Effector memory CD8-positive, alpha-beta T cell (primary cell): ENCODE data around the gene ANKH.
A peak's percentile ranks its signal among the peaks of the same experiment; 100 is the strongest.

Experiments used
- ATAC-seq: fragments of 150-1000 bp; cut with Tn5 transposase; replicated peaks from 2 replicates; pipeline ENCODE4 v1.10.0; 2021; ENCODE audit warnings: mild to moderate bottlenecking, moderate library complexity
- DNase-seq, 3 experiments: peaks; one replicate each; pipeline ENCODE4 v3.0.0; 2021
- H3K27ac Mint-ChIP-seq, 2 donors: one replicate each; pipeline ENCODE4 v1.8.0; 2022; ENCODE audit warnings: mild to moderate bottlenecking in 2 of 2, mixed read lengths in 2 of 2, moderate library complexity in 2 of 2
- H3K27me3 Mint-ChIP-seq, 2 donors: one replicate each; pipeline ENCODE4 v1.8.0; 2022; ENCODE audit warnings: mixed read lengths in 2 of 2
- H3K36me3 Mint-ChIP-seq: one replicate; pipeline ENCODE4 v1.8.0; 2022; ENCODE audit warnings: mild to moderate bottlenecking, moderate library complexity, mixed read lengths; ENCODE audit not compliant: insufficient read depth
- H3K4me1 Mint-ChIP-seq, 2 donors: one replicate each; pipeline ENCODE4 v1.8.0; 2022; ENCODE audit warnings: low read depth in 2 of 2, mixed read lengths in 2 of 2
- H3K4me3 Mint-ChIP-seq, 2 donors: one replicate each; pipeline ENCODE4 v1.8.0; 2022; ENCODE audit warnings: mild to moderate bottlenecking in 2 of 2, mixed read lengths in 2 of 2, moderate library complexity in 2 of 2
- H3K9me3 Mint-ChIP-seq, 2 donors: one replicate each; pipeline ENCODE4 v1.8.0; 2022; ENCODE audit warnings: mixed read lengths in 2 of 2

ANKH gene

DNA sequence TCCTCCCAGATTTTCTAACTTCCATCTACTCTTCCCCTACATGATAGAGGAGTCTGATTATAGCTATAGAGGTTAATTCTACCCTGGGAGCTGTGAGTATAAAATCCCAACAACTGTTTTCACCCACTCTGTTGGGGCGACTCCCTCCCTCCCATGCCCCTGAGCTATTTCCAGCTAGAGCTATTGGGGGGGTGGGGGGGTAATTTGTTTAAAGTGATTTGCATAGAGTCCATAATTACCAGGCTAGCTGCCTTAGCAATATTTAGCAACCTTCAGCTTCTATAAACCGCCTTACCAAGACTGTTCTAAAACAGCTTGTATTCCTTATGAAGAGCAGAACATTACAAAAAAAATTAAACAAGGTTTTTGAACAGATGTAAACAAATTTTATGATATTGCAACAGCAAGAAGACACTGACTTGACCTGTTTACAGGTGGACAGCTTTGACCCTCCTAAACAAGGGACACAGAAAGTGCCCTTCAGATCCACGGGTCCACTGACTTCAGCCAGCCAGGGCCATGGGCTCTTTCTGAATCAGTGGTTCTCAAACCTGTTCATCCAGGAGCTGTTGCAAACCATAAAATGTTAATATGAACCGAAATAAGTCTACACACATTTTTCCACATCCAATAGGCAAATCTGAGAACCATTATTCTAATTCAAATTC is 108.9 kb downstream of the ANKH start:
- no peak overlapping the region for H3K27ac Mint-ChIP-seq
- ATAC-seq: no peak
- DNase-seq: no peak
- H3K9me3 Mint-ChIP-seq: no peaks in the 10 kb centered on the region
- peaks cover 9% of the 10 kb centered on the region for H3K36me3 Mint-ChIP-seq
- no peaks in the 10 kb centered on the region for H3K27me3 Mint-ChIP-seq
- H3K4me1 Mint-ChIP-seq: peaks cover 1 to 5% of the 10 kb centered on the region in 2 donors
- H3K4me3 Mint-ChIP-seq: no peak overlapping the region

DNA sequence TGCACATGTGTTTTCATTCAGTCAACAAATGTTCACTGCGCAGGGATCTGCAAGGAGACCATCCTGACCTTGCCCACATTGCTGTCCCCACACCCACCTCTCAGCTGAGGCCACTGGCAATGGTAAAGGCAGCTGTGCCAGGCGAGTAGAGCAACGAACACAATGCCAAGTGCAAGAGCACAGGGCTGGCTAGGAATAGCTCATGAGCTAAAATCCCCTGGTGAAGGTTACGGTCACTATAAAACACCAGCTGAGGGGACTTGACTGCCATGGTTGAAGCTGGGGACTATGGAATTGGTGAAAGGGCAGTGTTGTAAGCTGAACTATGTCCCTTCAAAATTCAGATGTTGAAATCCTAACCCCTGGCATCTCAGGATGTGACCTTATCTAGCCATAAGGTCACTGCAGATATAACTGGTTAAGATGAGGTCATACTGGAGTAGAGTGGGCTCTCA is 111.0 kb downstream of the ANKH start:
- H3K9me3 Mint-ChIP-seq: no peaks in the 10 kb centered on the region
- H3K36me3 Mint-ChIP-seq: no peaks in the 10 kb centered on the region
- H3K4me3 Mint-ChIP-seq: no peak overlapping the region
- peaks cover 0 to 2% of the 10 kb centered on the region in 2 donors for H3K4me1 Mint-ChIP-seq
- H3K27ac Mint-ChIP-seq: no peak overlapping the region
- ATAC-seq: no peak
- DNase-seq: no peak
- H3K27me3 Mint-ChIP-seq: no peaks in the 10 kb centered on the region

- Mint-ChIP-seq H3K27ac (no peak overlapping the region), H3K27me3 (no peaks in the 10 kb centered on the region), H3K9me3 (no peaks in the 10 kb centered on the region), H3K4me3 (no peak overlapping the region), H3K36me3 (no peaks in the 10 kb centered on the region), H3K4me1 (peaks cover 0 to 2% of the 10 kb centered on the region in 2 donors)
- DNase-seq (no peak), ATAC-seq (no peak)
These were observed 111.6 kb downstream of the ANKH start for GRCh38 chr5:14759744-14760547.

DNA sequence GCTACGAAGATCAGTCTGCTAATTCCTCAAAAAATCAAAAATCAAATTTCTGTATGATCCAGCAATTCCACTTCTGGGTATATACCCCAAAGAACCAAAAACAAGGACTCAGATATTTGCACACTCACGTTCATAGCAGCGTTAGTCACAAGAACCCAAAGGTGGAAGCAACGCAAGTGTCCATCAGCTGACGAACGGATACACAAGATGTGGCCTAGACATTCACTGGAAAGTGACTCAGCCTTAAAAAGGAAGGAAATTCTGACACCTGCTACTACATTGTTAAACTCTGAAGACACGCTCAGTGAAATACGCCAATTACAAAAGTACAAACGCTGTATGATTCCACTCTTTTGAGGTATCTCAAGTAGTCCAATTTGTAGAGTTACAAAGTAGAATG is 113.7 kb downstream of the ANKH start:
- Mint-ChIP-seq H3K36me3 (peaks cover 4% of the 10 kb centered on the region), H3K27ac (peak overlapping the region in 1 of 2 donors; percentile 38), H3K4me3 (no peak overlapping the region), H3K27me3 (no peaks in the 10 kb centered on the region), H3K4me1 (peaks cover 2% of the 10 kb centered on the region in 2 donors), H3K9me3 (no peaks in the 10 kb centered on the region)
- no peak for ATAC-seq
- DNase-seq: no peak

DNA sequence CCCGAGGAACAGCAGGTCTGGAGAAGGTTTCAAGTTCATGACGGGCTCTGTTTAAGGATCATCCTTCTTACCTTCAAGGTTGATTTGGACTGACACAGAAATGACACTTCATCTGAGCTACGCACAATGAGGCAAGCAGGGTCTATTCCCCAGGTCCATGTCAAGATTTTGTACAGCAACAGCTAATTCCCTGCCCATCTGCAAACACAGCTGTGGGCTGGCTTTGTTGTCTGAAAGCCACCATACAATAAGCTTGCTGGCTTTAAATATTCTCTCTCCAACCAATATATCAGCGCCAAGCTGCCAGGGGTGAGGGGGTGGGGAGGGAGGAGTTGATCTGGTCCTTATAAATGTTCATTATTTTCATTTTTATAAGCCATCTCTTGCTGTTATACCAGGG is 115.1 kb downstream of the ANKH start:
- peaks cover 0 to 7% of the 10 kb centered on the region in 2 donors for H3K4me1 Mint-ChIP-seq
- DNase-seq (no peak), ATAC-seq (no peak)
- no peaks in the 10 kb centered on the region for H3K9me3 Mint-ChIP-seq
- H3K27ac Mint-ChIP-seq: peak overlapping the region in 1 of 2 donors; percentile 25
- H3K4me3 Mint-ChIP-seq: no peak overlapping the region
- H3K27me3 Mint-ChIP-seq: no peaks in the 10 kb centered on the region
- H3K36me3 Mint-ChIP-seq: peaks cover 4% of the 10 kb centered on the region

DNA sequence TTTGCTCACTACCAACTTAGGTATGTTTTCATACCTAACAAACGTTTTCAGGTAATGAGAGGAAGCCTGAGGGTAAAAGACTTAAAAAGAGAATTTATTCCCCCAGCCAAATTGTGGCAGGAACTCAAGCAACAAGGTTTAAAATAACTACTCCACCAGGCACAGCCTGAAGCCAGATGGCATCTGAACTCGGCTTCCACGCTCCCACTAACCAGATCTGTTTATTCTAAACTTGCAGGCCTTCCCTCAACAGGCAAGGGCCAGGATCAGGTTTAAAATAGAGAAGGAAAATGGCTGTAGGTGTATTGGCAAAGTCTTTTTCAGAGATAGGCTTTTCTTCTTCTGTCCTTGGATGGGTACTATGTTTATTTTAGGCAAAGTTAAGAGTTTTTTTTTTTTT is 117.6 kb downstream of the ANKH start:
- ATAC-seq (no peak), DNase-seq (no peak)
- Mint-ChIP-seq H3K27me3 (no peaks in the 10 kb centered on the region), H3K4me1 (peaks cover 0 to 7% of the 10 kb centered on the region in 2 donors), H3K9me3 (no peaks in the 10 kb centered on the region), H3K4me3 (no peak overlapping the region), H3K27ac (peak overlapping the region in 1 of 2 donors; percentile 41), H3K36me3 (peaks cover 12% of the 10 kb centered on the region)

GRCh38 chr5:14753292-14753691 is 118.3 kb downstream of the ANKH start:
- Mint-ChIP-seq H3K4me3 (no peak overlapping the region), H3K4me1 (peaks cover 0 to 7% of the 10 kb centered on the region in 2 donors), H3K9me3 (no peaks in the 10 kb centered on the region), H3K27me3 (no peaks in the 10 kb centered on the region), H3K27ac (peak overlapping the region in 1 of 2 donors; percentile 62), H3K36me3 (peaks cover 14% of the 10 kb centered on the region)
- DNase-seq: no peak
- no peak for ATAC-seq

GRCh38 chr5:14752497-14753071 is 119.0 kb downstream of the ANKH start:
- no peak for ATAC-seq
- DNase-seq: no peak
- Mint-ChIP-seq H3K4me1 (peaks cover 0 to 7% of the 10 kb centered on the region in 2 donors), H3K27me3 (no peaks in the 10 kb centered on the region), H3K36me3 (peaks cover 14% of the 10 kb centered on the region), H3K4me3 (no peak overlapping the region), H3K9me3 (no peaks in the 10 kb centered on the region), H3K27ac (peak overlapping the region in 1 of 2 donors; percentile 62)

GRCh38 chr5:14750712-14751111 is 120.9 kb downstream of the ANKH start:
- no peak overlapping the region for H3K4me3 Mint-ChIP-seq
- H3K36me3 Mint-ChIP-seq: peaks cover 14% of the 10 kb centered on the region
- no peaks in the 10 kb centered on the region for H3K27me3 Mint-ChIP-seq
- H3K27ac Mint-ChIP-seq: no peak overlapping the region
- ATAC-seq (no peak), DNase-seq (no peak)
- no peaks in the 10 kb centered on the region for H3K9me3 Mint-ChIP-seq
- peaks cover 3 to 12% of the 10 kb centered on the region in 2 donors for H3K4me1 Mint-ChIP-seq

- peaks cover 4 to 14% of the 10 kb centered on the region in 2 donors for H3K4me1 Mint-ChIP-seq
- no peak overlapping the region for H3K27ac Mint-ChIP-seq
- peaks cover 14% of the 10 kb centered on the region for H3K36me3 Mint-ChIP-seq
- no peak overlapping the region for H3K4me3 Mint-ChIP-seq
- H3K27me3 Mint-ChIP-seq: no peaks in the 10 kb centered on the region
- DNase-seq: no peak
- no peak for ATAC-seq
- no peaks in the 10 kb centered on the region for H3K9me3 Mint-ChIP-seq
These were observed 121.9 kb downstream of the ANKH start for GRCh38 chr5:14749579-14750101.

- no peaks in the 10 kb centered on the region for H3K27me3 Mint-ChIP-seq
- ATAC-seq (no peak), DNase-seq (no peak)
- H3K4me3 Mint-ChIP-seq: no peak overlapping the region
- H3K27ac Mint-ChIP-seq: no peak overlapping the region
- peaks cover 11% of the 10 kb centered on the region for H3K36me3 Mint-ChIP-seq
- no peaks in the 10 kb centered on the region for H3K9me3 Mint-ChIP-seq
- H3K4me1 Mint-ChIP-seq: peaks cover 6 to 14% of the 10 kb centered on the region in 2 donors
These were observed 123.2 kb downstream of the ANKH start for GRCh38 chr5:14748180-14748900.

DNA sequence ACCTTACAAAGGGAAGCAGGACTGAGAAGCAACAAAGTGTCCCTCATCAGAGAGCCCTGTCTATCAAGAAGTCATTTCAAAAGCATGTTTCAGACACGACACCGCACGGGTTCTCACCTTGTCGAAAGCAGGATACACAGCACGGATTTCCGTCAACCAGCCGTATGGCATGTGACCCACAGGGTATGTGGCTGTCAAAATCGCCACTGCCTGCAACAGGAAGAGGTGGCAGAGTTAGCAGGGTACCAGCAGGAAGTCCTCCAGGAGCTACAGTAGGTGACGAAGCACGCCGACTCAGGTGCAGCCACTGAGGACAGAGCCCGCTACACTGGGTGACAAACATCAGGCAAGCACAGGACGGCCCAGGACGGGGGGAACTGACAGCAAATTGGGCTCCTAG is 125.8 kb downstream of the ANKH start:
- H3K27ac Mint-ChIP-seq: peak overlapping the region in 1 of 2 donors; percentile 86
- peak; percentile 85 for ATAC-seq
- H3K36me3 Mint-ChIP-seq: peaks cover 8% of the 10 kb centered on the region
- DNase-seq: peak in 1 of 3 experiments; percentile 59
- peak overlapping the region in 1 of 2 donors; percentile 35 for H3K4me3 Mint-ChIP-seq
- no peaks in the 10 kb centered on the region for H3K9me3 Mint-ChIP-seq
- no peaks in the 10 kb centered on the region for H3K27me3 Mint-ChIP-seq
- peaks cover 7% of the 10 kb centered on the region in 2 donors for H3K4me1 Mint-ChIP-seq

GRCh38 chr5:14745188-14745563 is 126.4 kb downstream of the ANKH start:
- DNase-seq (no peak), ATAC-seq (no peak)
- Mint-ChIP-seq H3K4me1 (peaks cover 7% of the 10 kb centered on the region in 2 donors), H3K36me3 (peaks cover 13% of the 10 kb centered on the region), H3K27me3 (no peaks in the 10 kb centered on the region), H3K27ac (peak overlapping the region in 1 of 2 donors; percentile 86), H3K4me3 (peak overlapping the region in 1 of 2 donors; percentile 13), H3K9me3 (no peaks in the 10 kb centered on the region)
